ENCODE results near the gene OR6Q1.

- TF ChIP-seq EZH2 (IDR thresholded peaks at IDR 0.05; ENCODE audit: borderline replicate concordance, low read depth, low read length, poor library complexity, severe bottlenecking): no peak
- TF ChIP-seq CTCF (conservative IDR thresholded peaks at IDR 0.05; ENCODE audit: low read depth, low read length): no peak
Observed at GRCh38 chr11:58070585-58070984, 39.8 kb downstream of the OR6Q1 start.
